KMS-11 (cell line): ENCODE measurements around the gene EML6.

Experiments used
- H2AFZ ChIP-seq: fragments of 200-600 bp; sonication (generic); 2 replicates; pipeline ENCODE4 v1.6.1; 2016; ENCODE audit warnings: antibody characterized with exemption, mixed run types, low read depth
- H3K27ac ChIP-seq: fragments of 200-600 bp; sonication (generic); 2 replicates; pipeline ENCODE4 v1.6.1; 2016; ENCODE audit warnings: mild to moderate bottlenecking, mixed run types
- H3K27me3 ChIP-seq: fragments of 200-600 bp; sonication (generic); 2 replicates; pipeline ENCODE4 v1.6.1; 2017; ENCODE audit warnings: mild to moderate bottlenecking, low read depth, mixed run types, moderate library complexity; ENCODE audit not compliant: insufficient read depth
- H3K36me3 ChIP-seq: fragments of 200-600 bp; sonication (generic); 2 replicates; pipeline ENCODE4 v1.6.1; 2017; ENCODE audit warnings: mild to moderate bottlenecking, mixed run types; ENCODE audit not compliant: insufficient read depth
- H3K4me1 ChIP-seq: fragments of 200-600 bp; sonication (generic); 2 replicates; pipeline ENCODE4 v1.6.1; 2016; ENCODE audit warnings: mild to moderate bottlenecking, low read depth, mixed run types; ENCODE audit not compliant: poor library complexity, severe bottlenecking
- H3K4me2 ChIP-seq: fragments of 200-600 bp; sonication (generic); 2 replicates; pipeline ENCODE4 v1.7.0; 2016; ENCODE audit warnings: mild to moderate bottlenecking, mixed run types
- H3K4me3 ChIP-seq: fragments of 200-600 bp; sonication (generic); IDR thresholded peaks from 2 replicates; pipeline ENCODE4 v1.6.1; 2017; ENCODE audit warnings: low read depth, low read length, mixed read lengths; ENCODE audit not compliant: insufficient read depth
- H3K79me2 ChIP-seq: fragments of 200-600 bp; sonication (generic); 2 replicates; pipeline ENCODE4 v1.6.1; 2016; ENCODE audit warnings: low read depth, mixed run types; ENCODE audit not compliant: insufficient read depth
- H3K9ac ChIP-seq: fragments of 200-600 bp; sonication (generic); 2 replicates; pipeline ENCODE4 v1.6.1; 2016; ENCODE audit warnings: mild to moderate bottlenecking, mixed run types
- H4K20me1 ChIP-seq: fragments of 200-600 bp; sonication (generic); 2 replicates; pipeline ENCODE4 v1.6.1; 2016; ENCODE audit warnings: mild to moderate bottlenecking, mixed run types; ENCODE audit not compliant: insufficient read depth
- CTCF ChIP-seq: fragments of 200-600 bp; sonication (generic); conservative IDR thresholded peaks from 2 replicates; pipeline ENCODE4 v1.6.1; 2017; ENCODE audit warnings: low read depth, mild to moderate bottlenecking, antibody characterized with exemption, low read length, moderate library complexity, mixed read lengths

Gene EML6

GRCh38 chr2:54726940-54727339 is 3.5 kb downstream of the EML6 start:
- no peaks in the 10 kb centered on the region for H4K20me1 ChIP-seq
- H3K27ac ChIP-seq, result no peak overlapping the region
- H3K79me2 ChIP-seq, result no peaks in the 10 kb centered on the region
- peaks cover 3% of the 10 kb centered on the region; the same call in 1 of the 2 replicates for H3K27me3 ChIP-seq
- H3K4me2 ChIP-seq, result no peak overlapping the region
- H3K4me3 ChIP-seq, result no peak overlapping the region
- H3K4me1 ChIP-seq, result peaks cover 20% of the 10 kb centered on the region
- no peak overlapping the region for H3K9ac ChIP-seq
- H2AFZ ChIP-seq, result no peak overlapping the region
- TF ChIP-seq CTCF, result no peak
- H3K36me3 ChIP-seq, result no peaks in the 10 kb centered on the region

- no peaks in the 10 kb centered on the region for H3K79me2 ChIP-seq
- H3K4me1 ChIP-seq, result peaks cover 13% of the 10 kb centered on the region
- H3K27ac ChIP-seq, result no peak overlapping the region
- no peaks in the 10 kb centered on the region for H4K20me1 ChIP-seq
- H3K27me3 ChIP-seq, result peaks cover 3% of the 10 kb centered on the region; the same call in 1 of the 2 replicates
- no peak overlapping the region for H3K4me2 ChIP-seq
- no peak overlapping the region for H3K9ac ChIP-seq
- no peaks in the 10 kb centered on the region for H3K36me3 ChIP-seq
- no peak overlapping the region for H2AFZ ChIP-seq
- TF ChIP-seq CTCF, result no peak
- H3K4me3 ChIP-seq, result no peak overlapping the region
Measured at GRCh38 chr2:54728669-54729120, 5.2 kb downstream of the EML6 start.

GRCh38 chr2:54735636-54736035 is 12.2 kb downstream of the EML6 start:
- TF ChIP-seq CTCF, result no peak
- Histone ChIP-seq H3K36me3 (no peaks in the 10 kb centered on the region), H3K4me2 (no peak overlapping the region), H3K79me2 (no peaks in the 10 kb centered on the region), H3K4me3 (no peak overlapping the region), H3K4me1 (no peaks in the 10 kb centered on the region), H3K27me3 (no peaks in the 10 kb centered on the region), H3K27ac (no peak overlapping the region), H4K20me1 (no peaks in the 10 kb centered on the region), H3K9ac (no peak overlapping the region), H2AFZ (no peak overlapping the region)

- no peak overlapping the region for H2AFZ ChIP-seq
- no peak for TF ChIP-seq CTCF
- no peak overlapping the region for H3K9ac ChIP-seq
- H3K27me3 ChIP-seq, result no peaks in the 10 kb centered on the region
- H3K79me2 ChIP-seq, result no peaks in the 10 kb centered on the region
- no peak overlapping the region for H3K4me3 ChIP-seq
- H3K27ac ChIP-seq, result no peak overlapping the region
- H3K4me1 ChIP-seq, result no peaks in the 10 kb centered on the region
- H4K20me1 ChIP-seq, result no peaks in the 10 kb centered on the region
- H3K4me2 ChIP-seq, result no peak overlapping the region
- H3K36me3 ChIP-seq, result no peaks in the 10 kb centered on the region
Measured at GRCh38 chr2:54738281-54738680, 14.8 kb downstream of the EML6 start.
